ENCODE results near the gene NIFK.
"Not testable (repeated sequence)": the region's sequence is repeated elsewhere in the genome, so short reads cannot be mapped to it uniquely, and the experiment has no call there.

GRCh38 chr2:121701761-121702160 lies 34.9 kb downstream of the NIFK start:
- TF ChIP-seq POLR2AphosphoS5 (IDR thresholded peaks at IDR 0.05; ENCODE audit: low read depth, low read length); EZH2phosphoT487 (IDR thresholded peaks at IDR 0.05; ENCODE audit: borderline replicate concordance, low read depth); JUND (IDR thresholded peaks at IDR 0.05); EP300 (IDR thresholded peaks at IDR 0.05; ENCODE audit: borderline replicate concordance in 1 of 2, low read depth in 1 of 2, low read length in 1 of 2); RFX5 (IDR thresholded peaks at IDR 0.05; ENCODE audit: low read length); TAF1 (IDR thresholded peaks at IDR 0.05; ENCODE audit: borderline replicate concordance, low read depth, low read length); CHD2 (IDR thresholded peaks at IDR 0.05; ENCODE audit: low read length, partially characterized antibody): not testable (repeated sequence)
- TF ChIP-seq, protein P1, sequence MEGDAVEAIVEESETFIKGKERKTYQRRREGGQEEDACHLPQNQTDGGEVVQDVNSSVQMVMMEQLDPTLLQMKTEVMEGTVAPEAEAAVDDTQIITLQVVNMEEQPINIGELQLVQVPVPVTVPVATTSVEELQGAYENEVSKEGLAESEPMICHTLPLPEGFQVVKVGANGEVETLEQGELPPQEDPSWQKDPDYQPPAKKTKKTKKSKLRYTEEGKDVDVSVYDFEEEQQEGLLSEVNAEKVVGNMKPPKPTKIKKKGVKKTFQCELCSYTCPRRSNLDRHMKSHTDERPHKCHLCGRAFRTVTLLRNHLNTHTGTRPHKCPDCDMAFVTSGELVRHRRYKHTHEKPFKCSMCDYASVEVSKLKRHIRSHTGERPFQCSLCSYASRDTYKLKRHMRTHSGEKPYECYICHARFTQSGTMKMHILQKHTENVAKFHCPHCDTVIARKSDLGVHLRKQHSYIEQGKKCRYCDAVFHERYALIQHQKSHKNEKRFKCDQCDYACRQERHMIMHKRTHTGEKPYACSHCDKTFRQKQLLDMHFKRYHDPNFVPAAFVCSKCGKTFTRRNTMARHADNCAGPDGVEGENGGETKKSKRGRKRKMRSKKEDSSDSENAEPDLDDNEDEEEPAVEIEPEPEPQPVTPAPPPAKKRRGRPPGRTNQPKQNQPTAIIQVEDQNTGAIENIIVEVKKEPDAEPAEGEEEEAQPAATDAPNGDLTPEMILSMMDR (IDR thresholded peaks at IDR 0.05): not testable (repeated sequence)
- TF ChIP-seq, protein P2, sequence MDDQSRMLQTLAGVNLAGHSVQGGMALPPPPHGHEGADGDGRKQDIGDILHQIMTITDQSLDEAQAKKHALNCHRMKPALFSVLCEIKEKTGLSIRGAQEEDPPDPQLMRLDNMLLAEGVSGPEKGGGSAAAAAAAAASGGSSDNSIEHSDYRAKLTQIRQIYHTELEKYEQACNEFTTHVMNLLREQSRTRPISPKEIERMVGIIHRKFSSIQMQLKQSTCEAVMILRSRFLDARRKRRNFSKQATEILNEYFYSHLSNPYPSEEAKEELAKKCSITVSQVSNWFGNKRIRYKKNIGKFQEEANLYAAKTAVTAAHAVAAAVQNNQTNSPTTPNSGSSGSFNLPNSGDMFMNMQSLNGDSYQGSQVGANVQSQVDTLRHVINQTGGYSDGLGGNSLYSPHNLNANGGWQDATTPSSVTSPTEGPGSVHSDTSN (IDR thresholded peaks at IDR 0.05): not testable (repeated sequence)
- TF ChIP-seq, protein P3, sequence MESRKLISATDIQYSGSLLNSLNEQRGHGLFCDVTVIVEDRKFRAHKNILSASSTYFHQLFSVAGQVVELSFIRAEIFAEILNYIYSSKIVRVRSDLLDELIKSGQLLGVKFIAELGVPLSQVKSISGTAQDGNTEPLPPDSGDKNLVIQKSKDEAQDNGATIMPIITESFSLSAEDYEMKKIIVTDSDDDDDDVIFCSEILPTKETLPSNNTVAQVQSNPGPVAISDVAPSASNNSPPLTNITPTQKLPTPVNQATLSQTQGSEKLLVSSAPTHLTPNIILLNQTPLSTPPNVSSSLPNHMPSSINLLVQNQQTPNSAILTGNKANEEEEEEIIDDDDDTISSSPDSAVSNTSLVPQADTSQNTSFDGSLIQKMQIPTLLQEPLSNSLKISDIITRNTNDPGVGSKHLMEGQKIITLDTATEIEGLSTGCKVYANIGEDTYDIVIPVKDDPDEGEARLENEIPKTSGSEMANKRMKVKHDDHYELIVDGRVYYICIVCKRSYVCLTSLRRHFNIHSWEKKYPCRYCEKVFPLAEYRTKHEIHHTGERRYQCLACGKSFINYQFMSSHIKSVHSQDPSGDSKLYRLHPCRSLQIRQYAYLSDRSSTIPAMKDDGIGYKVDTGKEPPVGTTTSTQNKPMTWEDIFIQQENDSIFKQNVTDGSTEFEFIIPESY (IDR thresholded peaks at IDR 0.05; ENCODE audit: borderline replicate concordance, low read depth): not testable (repeated sequence)
- TF ChIP-seq, protein P4, sequence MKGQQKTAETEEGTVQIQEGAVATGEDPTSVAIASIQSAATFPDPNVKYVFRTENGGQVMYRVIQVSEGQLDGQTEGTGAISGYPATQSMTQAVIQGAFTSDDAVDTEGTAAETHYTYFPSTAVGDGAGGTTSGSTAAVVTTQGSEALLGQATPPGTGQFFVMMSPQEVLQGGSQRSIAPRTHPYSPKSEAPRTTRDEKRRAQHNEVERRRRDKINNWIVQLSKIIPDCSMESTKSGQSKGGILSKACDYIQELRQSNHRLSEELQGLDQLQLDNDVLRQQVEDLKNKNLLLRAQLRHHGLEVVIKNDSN (IDR thresholded peaks at IDR 0.05; ENCODE audit: borderline replicate concordance, low read depth): not testable (repeated sequence)
